Fibroblast of lung (primary cell): ENCODE measurements around the gene PRG2. TPM values are rescaled to one million over a fixed set of nuclear protein-coding genes. Genes with fewer than 3 reads are reported as not detected.

Experiments
- DNase-seq, 2 donors: peaks; one replicate each; pipeline versions ENCODE4 v3.0.0 to v3.0.0-alpha.2; 2010; ENCODE audit warnings: low read depth in 2 of 2
- H2AFZ ChIP-seq: 2 replicates; pipeline ENCODE4 v1.5.1; 2012; ENCODE audit warnings: low read length, control low read depth, inconsistent platforms
- H3K27ac ChIP-seq: 2 replicates; pipeline ENCODE4 v1.5.1; 2011; ENCODE audit warnings: low read length, control low read depth; ENCODE audit not compliant: insufficient read depth
- H3K27me3 ChIP-seq: 2 replicates; pipeline ENCODE4 v1.5.1; 2011; ENCODE audit warnings: mild to moderate bottlenecking, low read length; ENCODE audit not compliant: control insufficient read depth, insufficient read depth
- H3K36me3 ChIP-seq: 2 replicates; pipeline ENCODE4 v1.5.1; 2011; ENCODE audit warnings: low read length; ENCODE audit not compliant: control insufficient read depth, insufficient read depth
- H3K4me1 ChIP-seq: 2 replicates; pipeline ENCODE4 v1.5.1; 2011; ENCODE audit warnings: low read length; ENCODE audit not compliant: control insufficient read depth, insufficient read depth; ENCODE audit errors: extremely low read depth
- H3K4me2 ChIP-seq: 2 replicates; pipeline ENCODE4 v1.5.1; 2011; ENCODE audit warnings: low read length, control low read depth; ENCODE audit not compliant: insufficient read depth; ENCODE audit errors: extremely low read depth
- H3K4me3 ChIP-seq, 4 experiments: fragments of 200-600 bp in 1 of 4; sonication (generic) in 1 of 4; replicated peaks in 1 of 4; 2 replicates each; pipeline ENCODE4 v1.5.1; 2011 to 2016; ENCODE audit warnings: low read length in 4 of 4, low read depth in 3 of 4, mild to moderate bottlenecking in 3 of 4, control low read depth in 2 of 4, inconsistent platforms in 1 of 4, mixed read lengths in 1 of 4; ENCODE audit not compliant: insufficient read depth in 1 of 4; ENCODE audit errors: control extremely low read depth in 1 of 4
- H3K79me2 ChIP-seq: 2 replicates; pipeline ENCODE4 v1.5.1; 2012; ENCODE audit warnings: mild to moderate bottlenecking, low read length, inconsistent platforms; ENCODE audit not compliant: control insufficient read depth, insufficient read depth
- H3K9ac ChIP-seq: 2 replicates; pipeline ENCODE4 v1.5.1; 2011; ENCODE audit warnings: mild to moderate bottlenecking, low read length, control low read depth; ENCODE audit not compliant: insufficient read depth
- H3K9me3 ChIP-seq: 2 replicates; pipeline ENCODE4 v1.5.1; 2012; ENCODE audit warnings: low read depth, low read length; ENCODE audit not compliant: control insufficient read depth, insufficient read depth
- H4K20me1 ChIP-seq: 2 replicates; pipeline ENCODE4 v1.5.1; 2011; ENCODE audit warnings: low read length; ENCODE audit not compliant: control insufficient read depth, insufficient read depth; ENCODE audit errors: extremely low read depth
- EZH2 ChIP-seq: IDR thresholded peaks from 2 replicates; pipeline ENCODE4 v1.5.1; 2012; ENCODE audit warnings: low read length, control low read depth, mild to moderate bottlenecking; ENCODE audit errors: missing control alignments
- polyA plus RNA-seq, 2 donors: library from polyadenylated mRNA; depleted of rRNA in 1 of 2; stranded (reverse) in 1 of 2; unstranded in 1 of 2; fragments of >200 nt; gene quantifications; 2 replicates each; pipeline ENCODE4 v1.2.1, GENCODE V29; 2011 to 2012; ENCODE audit warnings: missing spikeins in 1 of 2
- total RNA-seq: library from RNA; depleted of rRNA; stranded (reverse); fragments of >200 nt; gene quantifications from 2 replicates; pipeline ENCODE4 v1.2.1, GENCODE V29; 2014
- TF ChIP-seq, protein P1 (sequence below), 2 donors: IDR thresholded peaks in 1 of 2; conservative IDR thresholded peaks in 1 of 2; 1 replicate in 1 of 2; 2 replicates in 1 of 2; pipeline ENCODE4 v1.5.1; 2011 to 2012; ENCODE audit warnings: low read length in 2 of 2, control low read depth in 1 of 2, inconsistent platforms in 1 of 2, low read depth in 1 of 2, mild to moderate bottlenecking in 1 of 2

Gene PRG2
- total and polyA plus RNA-seq, 2 donors (not counting 1 experiment from before 2014, with no cell fraction given): not detected

DNA sequence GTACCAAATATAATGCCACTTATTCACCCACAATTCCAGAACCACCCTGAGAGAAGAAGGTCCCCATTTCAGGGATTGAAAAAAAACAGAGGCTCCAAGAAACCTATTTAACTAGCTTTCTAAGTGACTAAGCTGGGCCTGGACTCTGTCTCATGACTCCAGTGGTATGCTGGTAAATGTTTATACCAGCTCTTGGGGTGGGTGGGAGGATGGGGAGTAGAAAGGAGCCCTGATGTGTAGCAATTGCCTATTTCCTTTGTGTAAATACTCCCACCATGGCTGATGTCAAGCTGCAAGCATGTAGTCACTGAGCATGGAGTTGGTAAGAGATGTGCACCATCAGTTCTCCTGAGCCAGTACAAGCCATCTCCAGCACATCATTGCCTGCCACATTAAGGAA, 12.3 kb downstream of the PRG2 start:
- Histone ChIP-seq H3K9me3 (no peaks in the 10 kb centered on the region), H3K9ac (no peak overlapping the region), H4K20me1 (no peaks in the 10 kb centered on the region), H2AFZ (no peak overlapping the region), H3K4me2 (no peak overlapping the region), H3K4me3 (no peak overlapping the region), H3K36me3 (no peaks in the 10 kb centered on the region), H3K27ac (no peak overlapping the region), H3K27me3 (no peaks in the 10 kb centered on the region), H3K79me2 (no peaks in the 10 kb centered on the region), H3K4me1 (no peaks in the 10 kb centered on the region)
- TF ChIP-seq EZH2: no peak
- TF ChIP-seq, protein P1, sequence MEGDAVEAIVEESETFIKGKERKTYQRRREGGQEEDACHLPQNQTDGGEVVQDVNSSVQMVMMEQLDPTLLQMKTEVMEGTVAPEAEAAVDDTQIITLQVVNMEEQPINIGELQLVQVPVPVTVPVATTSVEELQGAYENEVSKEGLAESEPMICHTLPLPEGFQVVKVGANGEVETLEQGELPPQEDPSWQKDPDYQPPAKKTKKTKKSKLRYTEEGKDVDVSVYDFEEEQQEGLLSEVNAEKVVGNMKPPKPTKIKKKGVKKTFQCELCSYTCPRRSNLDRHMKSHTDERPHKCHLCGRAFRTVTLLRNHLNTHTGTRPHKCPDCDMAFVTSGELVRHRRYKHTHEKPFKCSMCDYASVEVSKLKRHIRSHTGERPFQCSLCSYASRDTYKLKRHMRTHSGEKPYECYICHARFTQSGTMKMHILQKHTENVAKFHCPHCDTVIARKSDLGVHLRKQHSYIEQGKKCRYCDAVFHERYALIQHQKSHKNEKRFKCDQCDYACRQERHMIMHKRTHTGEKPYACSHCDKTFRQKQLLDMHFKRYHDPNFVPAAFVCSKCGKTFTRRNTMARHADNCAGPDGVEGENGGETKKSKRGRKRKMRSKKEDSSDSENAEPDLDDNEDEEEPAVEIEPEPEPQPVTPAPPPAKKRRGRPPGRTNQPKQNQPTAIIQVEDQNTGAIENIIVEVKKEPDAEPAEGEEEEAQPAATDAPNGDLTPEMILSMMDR (conservative IDR thresholded peaks at IDR 0.05 in 1 of 2, IDR thresholded peaks at IDR 0.05 in 1 of 2; ENCODE audit: low read depth in 1 of 2, low read length in 2 of 2): no peak
- DNase-seq: no peak

DNA sequence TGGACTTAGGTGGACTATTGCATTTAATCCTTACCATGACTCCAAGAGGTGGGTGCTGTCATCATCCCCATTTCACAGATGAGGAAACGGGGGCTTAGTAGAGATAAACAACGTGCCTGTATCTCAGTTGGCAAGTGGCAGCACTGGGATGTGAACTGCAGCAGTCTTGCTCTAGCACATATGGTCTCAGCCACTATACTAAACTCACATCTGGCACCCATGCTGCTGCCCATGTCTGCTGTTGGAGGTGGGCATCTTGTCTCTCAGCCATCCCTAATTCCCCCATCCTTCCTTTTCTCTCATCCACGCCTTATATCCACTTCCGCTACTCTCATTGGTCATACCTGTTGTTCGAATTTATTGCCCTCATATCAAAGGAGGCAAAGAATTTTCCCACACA, 13.3 kb downstream of the PRG2 start:
- Histone ChIP-seq H3K9ac (no peak overlapping the region), H3K4me1 (no peaks in the 10 kb centered on the region), H2AFZ (no peak overlapping the region), H3K27ac (no peak overlapping the region), H3K36me3 (no peaks in the 10 kb centered on the region), H3K4me2 (no peak overlapping the region), H3K9me3 (no peaks in the 10 kb centered on the region), H3K79me2 (no peaks in the 10 kb centered on the region), H3K4me3 (no peak overlapping the region), H3K27me3 (peaks cover 3% of the 10 kb centered on the region), H4K20me1 (no peaks in the 10 kb centered on the region)
- DNase-seq: no peak
- TF ChIP-seq, protein P1 (conservative IDR thresholded peaks at IDR 0.05 in 1 of 2, IDR thresholded peaks at IDR 0.05 in 1 of 2; ENCODE audit: low read depth in 1 of 2, low read length in 2 of 2): no peak
- TF ChIP-seq EZH2: no peak

DNA sequence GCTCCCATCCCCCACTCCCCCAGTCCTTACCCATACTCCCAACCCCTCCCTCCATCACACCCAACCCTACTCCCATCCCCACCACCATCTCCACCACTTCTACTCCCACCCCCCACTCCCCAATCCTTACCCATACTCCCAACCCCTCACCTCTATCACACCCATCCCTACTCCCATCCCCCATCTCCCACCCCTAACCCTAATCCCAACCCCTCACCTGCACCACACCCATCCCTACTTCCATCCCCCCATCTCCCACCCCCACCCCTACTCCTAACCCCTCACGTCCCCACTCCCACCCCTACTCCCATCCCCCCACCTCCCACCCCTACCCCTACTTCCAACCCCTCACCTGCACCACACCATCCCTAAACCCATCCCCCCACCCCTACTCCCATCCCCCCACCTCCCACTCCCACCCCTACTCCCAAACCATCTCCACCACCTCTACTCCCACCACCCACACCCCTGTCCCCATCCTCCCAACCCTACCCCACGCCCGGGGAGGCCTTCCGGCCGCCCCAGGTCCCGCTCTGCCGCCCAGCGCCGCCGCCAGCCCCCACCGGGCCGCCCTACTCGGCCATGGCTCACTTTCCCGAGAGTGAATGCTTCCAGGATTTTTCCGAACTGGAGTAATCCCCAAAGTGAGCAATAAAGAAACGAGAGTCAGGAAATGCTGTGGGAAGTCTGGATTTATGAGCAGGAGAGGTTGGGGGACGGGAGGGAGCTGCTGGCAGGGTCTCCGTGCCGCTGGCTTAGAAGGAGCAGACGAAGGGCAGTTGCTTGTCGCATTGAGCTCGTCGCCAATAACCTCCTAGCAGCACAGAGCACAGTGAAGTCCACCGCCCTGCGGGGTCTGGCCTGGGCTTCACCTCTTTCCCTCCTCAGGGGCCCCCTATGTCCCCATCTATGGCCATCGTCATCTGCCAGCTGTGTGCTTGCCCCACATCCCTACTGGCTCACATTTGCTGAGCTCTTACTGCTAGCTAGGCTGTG, 14.1 kb downstream of the PRG2 start:
- Histone ChIP-seq H3K4me1 (no peaks in the 10 kb centered on the region), H3K4me2 (no peak overlapping the region), H3K9me3 (no peaks in the 10 kb centered on the region), H3K4me3 (no peak overlapping the region), H3K9ac (no peak overlapping the region), H3K36me3 (no peaks in the 10 kb centered on the region), H3K27me3 (peaks cover 3% of the 10 kb centered on the region), H4K20me1 (no peaks in the 10 kb centered on the region), H3K27ac (no peak overlapping the region), H3K79me2 (no peaks in the 10 kb centered on the region), H2AFZ (no peak overlapping the region)
- no peak for DNase-seq
- TF ChIP-seq EZH2: no peak
- TF ChIP-seq, protein P1 (conservative IDR thresholded peaks at IDR 0.05 in 1 of 2, IDR thresholded peaks at IDR 0.05 in 1 of 2; ENCODE audit: low read depth in 1 of 2, low read length in 2 of 2): no peak
